Large intestine (tissue), 3 donors: Measurements from ENCODE around the gene LTF. TPM values are rescaled to one million over a fixed set of nuclear protein-coding genes. Genes with fewer than 3 reads are reported as not detected.

Experiments
- DNase-seq, 2 donors: peaks; one replicate each; pipeline versions ENCODE4 v3.0.0 to v3.0.0-alpha.2; 2013
- H3K27ac ChIP-seq: one replicate; pipeline ENCODE4 v1.5.1; 2013; ENCODE audit warnings: low read length
- H3K27me3 ChIP-seq: 2 replicates; pipeline ENCODE4 v1.6.1; 2013; ENCODE audit warnings: low read length; ENCODE audit not compliant: control insufficient read depth, insufficient read depth
- H3K36me3 ChIP-seq: 2 replicates; pipeline ENCODE4 v1.6.1; 2013; ENCODE audit warnings: low read length; ENCODE audit not compliant: control insufficient read depth, insufficient read depth
- H3K4me1 ChIP-seq: one replicate; pipeline ENCODE4 v1.6.1; 2013; ENCODE audit warnings: low read length; ENCODE audit not compliant: control insufficient read depth, insufficient read depth
- H3K4me3 ChIP-seq: one replicate; pipeline ENCODE4 v1.5.1; 2013; ENCODE audit warnings: low read length
- H3K9me3 ChIP-seq: one replicate; pipeline ENCODE4 v1.6.1; 2013; ENCODE audit warnings: mild to moderate bottlenecking, low read depth, low read length, moderate library complexity; ENCODE audit not compliant: control insufficient read depth
- WGBS: methylation state at CpG from one replicate; pipeline ENCODE4 v1.1.5; 2013; ENCODE audit warnings: low lambda C conversion rate; ENCODE audit not compliant: insufficient coverage; 5-methylcytosine and 5-hydroxymethylcytosine counted together
- polyA plus RNA-seq: library from polyadenylated mRNA; unstranded; fragments of 120-200 nt; gene quantifications from one replicate; pipeline ENCODE4 v1.2.1, GENCODE V29; 2013

The LTF gene
- polyA plus RNA-seq, 1 donor: 2.6 TPM

GRCh38 chr3:46480491-46481195 is 15.9 kb upstream of the LTF start:
- peak overlapping the region; percentile 8 for H3K27ac ChIP-seq
- no peaks in the 10 kb centered on the region for H3K36me3 ChIP-seq
- no peaks in the 10 kb centered on the region for H3K27me3 ChIP-seq
- no peaks in the 10 kb centered on the region for H3K9me3 ChIP-seq
- peaks cover 44% of the 10 kb centered on the region for H3K4me1 ChIP-seq
- DNase-seq: no peak
- WGBS: no CpG with 5 or more reads among the region's 6 CpGs
- H3K4me3 ChIP-seq: no peak overlapping the region

GRCh38 chr3:46479696-46480095 is 15.0 kb upstream of the LTF start:
- H3K9me3 ChIP-seq: no peaks in the 10 kb centered on the region
- no peak for DNase-seq
- WGBS: no CpG with 5 or more reads among the region's 5 CpGs
- no peak overlapping the region for H3K27ac ChIP-seq
- no peak overlapping the region for H3K4me3 ChIP-seq
- H3K36me3 ChIP-seq: no peaks in the 10 kb centered on the region
- H3K4me1 ChIP-seq: peaks cover 35% of the 10 kb centered on the region
- H3K27me3 ChIP-seq: no peaks in the 10 kb centered on the region

DNA sequence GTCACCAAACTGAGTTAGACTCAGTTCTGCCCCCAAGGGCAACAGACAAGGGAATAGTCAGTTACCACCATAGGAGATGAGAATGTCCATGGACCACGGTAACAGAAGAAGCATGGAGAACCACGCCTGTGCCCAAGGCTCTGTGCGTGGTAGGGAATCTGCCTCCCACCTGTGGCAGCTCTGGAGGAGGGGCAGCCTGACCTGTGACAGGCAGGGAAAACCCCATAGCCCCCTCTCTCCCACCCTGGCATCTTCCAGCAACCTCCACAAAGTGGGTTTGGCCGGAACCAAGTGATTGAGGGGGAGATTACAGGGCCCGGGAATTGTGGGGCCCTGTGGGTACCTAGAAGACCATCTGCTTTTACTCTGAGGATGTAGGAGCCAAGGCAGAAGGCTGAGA is 14.3 kb upstream of the LTF start:
- no peak overlapping the region for H3K27ac ChIP-seq
- H3K4me3 ChIP-seq: no peak overlapping the region
- H3K9me3 ChIP-seq: no peaks in the 10 kb centered on the region
- peaks cover 28% of the 10 kb centered on the region for H3K4me1 ChIP-seq
- H3K36me3 ChIP-seq: no peaks in the 10 kb centered on the region
- DNase-seq: no peak
- no CpG with 5 or more reads among the region's 5 CpGs for WGBS
- H3K27me3 ChIP-seq: no peaks in the 10 kb centered on the region

- Histone ChIP-seq H3K36me3 (no peaks in the 10 kb centered on the region), H3K27ac (no peak overlapping the region), H3K4me1 (peaks cover 23% of the 10 kb centered on the region), H3K9me3 (no peaks in the 10 kb centered on the region), H3K27me3 (no peaks in the 10 kb centered on the region), H3K4me3 (no peak overlapping the region)
- peak in 1 of 2 donors; percentile 30 for DNase-seq
- 60% methylated on average over 1 of the region's 5 CpGs for WGBS
Observed at GRCh38 chr3:46478341-46478740, 13.6 kb upstream of the LTF start.

DNA sequence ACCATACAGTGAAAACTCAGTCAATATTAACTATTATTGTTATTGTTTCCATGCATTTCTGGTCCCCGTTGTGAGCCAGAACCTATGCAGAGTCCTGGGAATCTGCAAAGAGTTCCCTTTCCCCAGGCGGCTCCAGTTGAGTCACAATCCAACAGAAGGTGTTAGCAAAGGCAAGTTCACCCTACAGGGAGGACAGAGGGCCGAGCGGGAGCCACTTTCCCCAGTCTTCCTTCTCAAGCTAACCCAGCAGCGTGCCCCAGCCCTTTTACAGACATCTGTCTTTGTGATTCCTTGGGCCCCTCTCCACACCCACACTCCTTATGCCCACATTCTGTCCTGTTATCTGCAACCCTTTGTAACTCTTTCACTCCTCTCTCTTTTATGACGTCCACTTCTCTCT is 13.1 kb upstream of the LTF start:
- H3K36me3 ChIP-seq: no peaks in the 10 kb centered on the region
- no peaks in the 10 kb centered on the region for H3K27me3 ChIP-seq
- no peaks in the 10 kb centered on the region for H3K9me3 ChIP-seq
- peaks cover 18% of the 10 kb centered on the region for H3K4me1 ChIP-seq
- H3K4me3 ChIP-seq: no peak overlapping the region
- no peak overlapping the region for H3K27ac ChIP-seq
- DNase-seq: no peak
- whole genome bisulfite sequencing: 53% methylated on average over 2 of the region's 6 CpGs

DNA sequence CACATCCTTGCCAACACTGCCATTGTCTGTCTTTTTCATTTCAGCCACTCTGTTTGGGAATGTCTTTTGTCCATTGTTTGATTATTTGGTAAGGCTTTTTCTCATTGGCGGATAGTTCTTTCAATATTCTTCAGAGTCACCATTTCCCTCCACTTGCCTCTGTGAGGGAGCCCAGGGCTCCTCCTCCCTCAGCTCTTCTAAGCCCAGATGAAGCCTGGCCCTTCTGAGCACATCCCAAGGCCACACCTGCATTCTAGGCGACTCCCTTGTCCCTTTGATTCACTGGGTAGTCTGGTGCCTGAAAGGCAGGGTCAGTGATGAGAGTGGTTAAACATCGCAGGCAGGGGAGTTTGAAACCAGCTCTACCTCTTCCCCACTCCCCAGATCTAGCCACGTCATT is 12.4 kb upstream of the LTF start:
- no peak overlapping the region for H3K27ac ChIP-seq
- H3K4me3 ChIP-seq: no peak overlapping the region
- H3K27me3 ChIP-seq: no peaks in the 10 kb centered on the region
- H3K36me3 ChIP-seq: no peaks in the 10 kb centered on the region
- DNase-seq: no peak
- no peaks in the 10 kb centered on the region for H3K9me3 ChIP-seq
- H3K4me1 ChIP-seq: peaks cover 18% of the 10 kb centered on the region
- WGBS: no CpG with 5 or more reads among the region's 4 CpGs

GRCh38 chr3:46472736-46473135 is 8.0 kb upstream of the LTF start:
- Histone ChIP-seq H3K36me3 (no peaks in the 10 kb centered on the region), H3K4me3 (no peak overlapping the region), H3K4me1 (no peaks in the 10 kb centered on the region), H3K9me3 (no peaks in the 10 kb centered on the region), H3K27ac (no peak overlapping the region), H3K27me3 (no peaks in the 10 kb centered on the region)
- no peak for DNase-seq
- WGBS: 100% methylated on average over 2 of the region's 2 CpGs

- Histone ChIP-seq H3K4me3 (no peak overlapping the region), H3K36me3 (no peaks in the 10 kb centered on the region), H3K27ac (no peak overlapping the region), H3K4me1 (no peaks in the 10 kb centered on the region), H3K27me3 (peaks cover under 1% of the 10 kb centered on the region), H3K9me3 (no peaks in the 10 kb centered on the region)
- WGBS: no CpG with 5 or more reads among the region's 5 CpGs
- no peak for DNase-seq
Observed at GRCh38 chr3:46471371-46471914, 6.7 kb upstream of the LTF start.

- no peaks in the 10 kb centered on the region for H3K36me3 ChIP-seq
- no peak overlapping the region for H3K4me3 ChIP-seq
- H3K27me3 ChIP-seq: peaks cover 5% of the 10 kb centered on the region
- no peaks in the 10 kb centered on the region for H3K4me1 ChIP-seq
- H3K27ac ChIP-seq: no peak overlapping the region
- no peaks in the 10 kb centered on the region for H3K9me3 ChIP-seq
- WGBS: no CpG with 5 or more reads among the region's 4 CpGs
- DNase-seq: no peak
Observed at GRCh38 chr3:46470831-46471230, 6.1 kb upstream of the LTF start.

- H3K9me3 ChIP-seq: no peaks in the 10 kb centered on the region
- no peak overlapping the region for H3K4me3 ChIP-seq
- no peak for DNase-seq
- no peak overlapping the region for H3K27ac ChIP-seq
- peaks cover 14% of the 10 kb centered on the region for H3K27me3 ChIP-seq
- no peaks in the 10 kb centered on the region for H3K36me3 ChIP-seq
- WGBS: no CpG with 5 or more reads among the region's 3 CpGs
- H3K4me1 ChIP-seq: no peaks in the 10 kb centered on the region
Observed at GRCh38 chr3:46469680-46470357, 5.1 kb upstream of the LTF start.
